DND-41 (cell line): Measurements from ENCODE around the gene FHIT.

Experiments
- EZH2 ChIP-seq: IDR thresholded peaks from 3 replicates; pipeline ENCODE4 v1.6.1; 2012; ENCODE audit warnings: borderline replicate concordance, low read depth, mild to moderate bottlenecking, moderate library complexity, low read length, inconsistent platforms; ENCODE audit not compliant: severe bottlenecking
- TF ChIP-seq, protein P1 (sequence below): IDR thresholded peaks from 2 replicates; pipeline ENCODE4 v1.5.1; 2012; ENCODE audit warnings: borderline replicate concordance, low read length, moderate library complexity, mild to moderate bottlenecking; ENCODE audit not compliant: poor library complexity, severe bottlenecking; ENCODE audit errors: extremely low read depth

DNA sequence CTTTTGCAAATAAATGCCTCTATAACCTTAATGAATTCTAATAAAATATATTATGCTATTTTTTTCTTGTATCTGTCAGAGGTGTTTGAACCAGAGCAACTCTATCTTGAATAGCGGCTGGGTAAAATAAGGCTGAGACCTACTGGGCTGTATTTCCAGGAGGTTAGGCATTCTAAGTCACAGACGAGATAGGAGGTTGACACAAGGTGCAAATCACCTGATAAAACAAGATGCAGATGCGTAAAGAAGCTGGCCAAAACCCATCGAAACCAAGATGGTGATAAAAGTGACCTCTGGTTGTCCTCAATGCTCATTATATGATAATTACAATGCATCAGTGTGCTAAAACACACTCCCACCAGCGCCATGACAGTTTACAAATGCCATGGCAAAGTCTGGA lies 990.7 kb downstream of the FHIT start:
- TF ChIP-seq, protein P1, sequence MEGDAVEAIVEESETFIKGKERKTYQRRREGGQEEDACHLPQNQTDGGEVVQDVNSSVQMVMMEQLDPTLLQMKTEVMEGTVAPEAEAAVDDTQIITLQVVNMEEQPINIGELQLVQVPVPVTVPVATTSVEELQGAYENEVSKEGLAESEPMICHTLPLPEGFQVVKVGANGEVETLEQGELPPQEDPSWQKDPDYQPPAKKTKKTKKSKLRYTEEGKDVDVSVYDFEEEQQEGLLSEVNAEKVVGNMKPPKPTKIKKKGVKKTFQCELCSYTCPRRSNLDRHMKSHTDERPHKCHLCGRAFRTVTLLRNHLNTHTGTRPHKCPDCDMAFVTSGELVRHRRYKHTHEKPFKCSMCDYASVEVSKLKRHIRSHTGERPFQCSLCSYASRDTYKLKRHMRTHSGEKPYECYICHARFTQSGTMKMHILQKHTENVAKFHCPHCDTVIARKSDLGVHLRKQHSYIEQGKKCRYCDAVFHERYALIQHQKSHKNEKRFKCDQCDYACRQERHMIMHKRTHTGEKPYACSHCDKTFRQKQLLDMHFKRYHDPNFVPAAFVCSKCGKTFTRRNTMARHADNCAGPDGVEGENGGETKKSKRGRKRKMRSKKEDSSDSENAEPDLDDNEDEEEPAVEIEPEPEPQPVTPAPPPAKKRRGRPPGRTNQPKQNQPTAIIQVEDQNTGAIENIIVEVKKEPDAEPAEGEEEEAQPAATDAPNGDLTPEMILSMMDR, result no peak
- TF ChIP-seq EZH2, result no peak
